H1 (cell line): ENCODE measurements around the gene SLC26A9. TPM values are rescaled to one million over a fixed set of nuclear protein-coding genes. Genes with fewer than 3 reads are reported as not detected.

ENCODE experiments used
- CTCF ChIP-seq, 3 experiments: IDR thresholded peaks; 1 replicate in 2 of 3; 2 replicates in 1 of 3; pipeline versions ENCODE4 v1.5.1 to v1.6.1; 2011; ENCODE audit warnings: low read length in 3 of 3, mild to moderate bottlenecking in 3 of 3, inconsistent platforms in 2 of 3, low read depth in 1 of 3, moderate library complexity in 1 of 3; ENCODE audit not compliant: insufficient read depth in 1 of 3; ENCODE audit errors: control extremely low read depth in 1 of 3
- MAX ChIP-seq: IDR thresholded peaks from 2 replicates; pipeline ENCODE4 v1.6.1; 2012; ENCODE audit warnings: inconsistent platforms
- polyA plus RNA-seq, 7 experiments: library from polyadenylated mRNA; depleted of rRNA in 3 of 7; stranded (reverse) in 5 of 7; unstranded in 2 of 7; fragments of >200 nt in 5 of 7; fragments of 200-250 nt in 2 of 7; gene quantifications; 1 replicate in 5 of 7; 2 replicates in 1 of 7; 4 replicates in 1 of 7; pipeline versions ENCODE4 v1.2.1 to v1.2.3, GENCODE V29; 2011 to 2013; ENCODE audit warnings: missing spikeins in 2 of 7, mixed read lengths in 2 of 7
- total RNA-seq: library from RNA; stranded (reverse); fragmentation: NEBNext Ultra II Directional; extraction: Animal tissue kit (Norgen Biotek cat#: 25700); gene quantifications from 2 replicates; pipeline ENCODE4 v1.2.1, GENCODE V29; 2021

Gene SLC26A9
- total and polyA plus RNA-seq, 2 of the 8 experiments (the other 6 are each of a cell fraction or from before 2014, with no cell fraction given) = not detected

- TF ChIP-seq CTCF (IDR thresholded peaks at IDR 0.05; ENCODE audit: control extremely low read depth in 1 of 3, insufficient read depth in 1 of 3, low read depth in 1 of 3, low read length in 3 of 3) (no peak), MAX (no peak)
Observed at GRCh38 chr1:205950826-205951549, 7.7 kb upstream of the SLC26A9 start (continued).
